Endothelial cell of umbilical vein (primary cell): Measurements from ENCODE around the gene PSMD5.

Experiments
- CTCF ChIP-seq, 2 donors: IDR thresholded peaks; 1 replicate in 1 of 2; 2 replicates in 1 of 2; pipeline ENCODE4 v1.5.1; 2011; ENCODE audit warnings: low read length in 2 of 2, mild to moderate bottlenecking in 2 of 2, moderate library complexity in 2 of 2, control low read depth in 1 of 2, inconsistent platforms in 1 of 2, low read depth in 1 of 2; ENCODE audit not compliant: insufficient read depth in 1 of 2; ENCODE audit errors: extremely low read depth in 1 of 2
- EZH2 ChIP-seq: IDR thresholded peaks from 2 replicates; pipeline ENCODE4 v1.6.1; 2012; ENCODE audit warnings: borderline replicate concordance, low read depth, mild to moderate bottlenecking, moderate library complexity, low read length, inconsistent platforms; ENCODE audit not compliant: severe bottlenecking
- FOS ChIP-seq: IDR thresholded peaks from 2 replicates; pipeline ENCODE4 v1.6.1; 2011; ENCODE audit warnings: mild to moderate bottlenecking, low read length, moderate library complexity, borderline replicate concordance; ENCODE audit not compliant: insufficient read depth
- GATA2 ChIP-seq: IDR thresholded peaks from 2 replicates; pipeline ENCODE4 v1.7.0; 2011; ENCODE audit warnings: low read depth, mild to moderate bottlenecking, moderate library complexity, mixed read lengths, low read length; ENCODE audit not compliant: insufficient read length, insufficient read depth
- JUN ChIP-seq: IDR thresholded peaks from 2 replicates; pipeline ENCODE4 v1.6.1; 2011; ENCODE audit warnings: borderline replicate concordance, low read depth; ENCODE audit not compliant: insufficient read length, insufficient read depth
- MAX ChIP-seq: IDR thresholded peaks from 2 replicates; pipeline ENCODE4 v1.6.1; 2011; ENCODE audit not compliant: insufficient read depth, insufficient read length
- MYC ChIP-seq: IDR thresholded peaks from one replicate; pipeline ENCODE4 v1.6.1; 2011; ENCODE audit warnings: mild to moderate bottlenecking, low read depth, low read length
- POLR2A ChIP-seq: IDR thresholded peaks from 2 replicates; pipeline ENCODE4 v1.6.1; 2012; ENCODE audit warnings: low read depth, mild to moderate bottlenecking, control low read depth, low read length
- POLR2AphosphoS5 ChIP-seq: IDR thresholded peaks from 2 replicates; pipeline ENCODE4 v1.6.1; 2012; ENCODE audit warnings: low read depth, mild to moderate bottlenecking, control low read depth, low read length, moderate library complexity; ENCODE audit not compliant: insufficient read depth

GRCh38 chr9:120883608-120883996 lies 40.9 kb upstream of the PSMD5 start:
- TF ChIP-seq POLR2AphosphoS5 (no peak), POLR2A (no peak), CTCF (IDR thresholded peaks at IDR 0.05; ENCODE audit: extremely low read depth in 1 of 2, insufficient read depth in 1 of 2, low read depth in 1 of 2, low read length in 2 of 2) (no peak), EZH2 (no peak), FOS (no peak), MYC (no peak), JUN (no peak), MAX (no peak), GATA2 (no peak)
